GM19193 (cell line): ENCODE measurements around the gene KLHDC8B.

Source experiments
- POLR2A ChIP-seq: IDR thresholded peaks from 4 replicates; pipeline ENCODE4 v1.6.1; 2011; ENCODE audit not compliant: insufficient read depth, insufficient read length; ENCODE audit errors: extremely low read depth

KLHDC8B gene

GRCh38 chr3:49140080-49140479, 31.3 kb upstream of the KLHDC8B start:
- no peak for TF ChIP-seq POLR2A

- TF ChIP-seq POLR2A: no peak
Measured at GRCh38 chr3:49148159-49148558, 23.2 kb upstream of the KLHDC8B start.

GRCh38 chr3:49151610-49152009, 19.8 kb upstream of the KLHDC8B start:
- no peak for TF ChIP-seq POLR2A

GRCh38 chr3:49153349-49153912, 18.0 kb upstream of the KLHDC8B start:
- TF ChIP-seq POLR2A: no peak

GRCh38 chr3:49157289-49157688, 14.1 kb upstream of the KLHDC8B start:
- TF ChIP-seq POLR2A: no peak

GRCh38 chr3:49158103-49158709, 13.2 kb upstream of the KLHDC8B start:
- no peak for TF ChIP-seq POLR2A

- TF ChIP-seq POLR2A: no peak
Measured at GRCh38 chr3:49158792-49159191, 12.6 kb upstream of the KLHDC8B start.

GRCh38 chr3:49161197-49161596, 10.2 kb upstream of the KLHDC8B start:
- TF ChIP-seq POLR2A: no peak

- no peak for TF ChIP-seq POLR2A
Measured at GRCh38 chr3:49161808-49162530, 9.4 kb upstream of the KLHDC8B start.

GRCh38 chr3:49162751-49163419, 8.5 kb upstream of the KLHDC8B start:
- no peak for TF ChIP-seq POLR2A

GRCh38 chr3:49163609-49164008, 7.8 kb upstream of the KLHDC8B start:
- TF ChIP-seq POLR2A: no peak

GRCh38 chr3:49164983-49165720, 6.2 kb upstream of the KLHDC8B start:
- TF ChIP-seq POLR2A: no peak

GRCh38 chr3:49165771-49166751, 5.3 kb upstream of the KLHDC8B start, which contains the start of gene CCDC71:
CCDC71 (minus strand) TSS chr3:49166331; CDS start chr3:49164208, 2,123 bp downstream.
- TF ChIP-seq POLR2A: peak; percentile 77

- TF ChIP-seq POLR2A: no peak
Measured at GRCh38 chr3:49166752-49167556, 4.4 kb upstream of the KLHDC8B start.

GRCh38 chr3:49170744-49171118, 667 bp upstream of the KLHDC8B start:
- TF ChIP-seq POLR2A: no peak
